Uterus (tissue), 2 donors: ENCODE measurements around the gene MAPRE2.

Experiments used
- CTCF ChIP-seq, 4 experiments: fragments of 200-600 bp in 2 of 4; fragments of 450-650 bp in 2 of 4; sonication (generic) in 2 of 4; IDR thresholded peaks; one replicate each; pipeline ENCODE4 v1.5.1; 2016 to 2019; ENCODE audit warnings: antibody characterized with exemption in 4 of 4, mild to moderate bottlenecking in 2 of 4, moderate library complexity in 1 of 4
- POLR2A ChIP-seq, 2 donors: fragments of 450-650 bp; IDR thresholded peaks; one replicate each; pipeline ENCODE4 v1.6.1; 2016; ENCODE audit warnings: antibody characterized with exemption in 2 of 2, mild to moderate bottlenecking in 1 of 2, moderate library complexity in 1 of 2

GRCh38 chr18:35117951-35118411 is 76.8 kb downstream of the MAPRE2 start:
- TF ChIP-seq CTCF (IDR thresholded peaks at IDR 0.05) (no peak), POLR2A (IDR thresholded peaks at IDR 0.05) (peak in 1 of 2 donors; percentile 42)
